Spleen (tissue), 11 donors: ENCODE results near the gene EMC8. TPM values are rescaled to one million over a fixed set of nuclear protein-coding genes. Genes with fewer than 3 reads are reported as not detected.
"Not testable (repeated sequence)": the region's sequence is repeated elsewhere in the genome, so short reads cannot be mapped to it uniquely, and the experiment has no call there.

Experiments
- DNase-seq: peaks from one replicate; pipeline ENCODE4 v3.0.0-alpha.2; 2020
- H3K27ac ChIP-seq, 8 donors: fragments of 200-600 bp; sonication (generic) in 7 of 8; 1 replicate in 4 of 8; 2 replicates in 4 of 8; pipeline versions ENCODE4 v1.5.0 to v1.8.0; 2016 to 2021; ENCODE audit warnings: inconsistent platforms in 4 of 8, mild to moderate bottlenecking in 4 of 8, moderate library complexity in 1 of 8
- H3K27me3 ChIP-seq, 7 donors: fragments of 200-600 bp; sonication (generic) in 6 of 7; replicated peaks in 1 of 7; 1 replicate in 4 of 7; 2 replicates in 3 of 7; pipeline versions ENCODE4 v1.5.0 to v1.8.0; 2016 to 2021; ENCODE audit warnings: inconsistent platforms in 3 of 7, mild to moderate bottlenecking in 1 of 7
- H3K36me3 ChIP-seq, 6 donors: fragments of 200-600 bp; sonication (generic) in 5 of 6; 1 replicate in 4 of 6; 2 replicates in 2 of 6; pipeline versions ENCODE4 v1.5.0 to v1.8.0; 2016 to 2021; ENCODE audit warnings: inconsistent platforms in 2 of 6
- H3K4me1 ChIP-seq, 6 donors: fragments of 200-600 bp; sonication (generic) in 5 of 6; 1 replicate in 3 of 6; 2 replicates in 3 of 6; pipeline versions ENCODE4 v1.5.0 to v1.8.0; 2016 to 2021; ENCODE audit warnings: inconsistent platforms in 3 of 6
- H3K4me3 ChIP-seq, 8 donors: fragments of 200-600 bp; sonication (generic) in 7 of 8; 1 replicate in 4 of 8; 2 replicates in 4 of 8; pipeline versions ENCODE4 v1.5.0 to v1.8.0; 2016 to 2021; ENCODE audit warnings: inconsistent platforms in 4 of 8, mild to moderate bottlenecking in 4 of 8, moderate library complexity in 2 of 8
- H3K9me3 ChIP-seq, 8 donors: fragments of 200-600 bp; sonication (generic) in 7 of 8; 1 replicate in 4 of 8; 2 replicates in 4 of 8; pipeline versions ENCODE4 v1.5.0 to v1.8.0; 2016 to 2021; ENCODE audit warnings: inconsistent platforms in 4 of 8
- CTCF ChIP-seq, 11 experiments: fragments of 200-600 bp in 7 of 11; fragments of 450-650 bp in 4 of 11; sonication (generic) in 4 of 11; IDR thresholded peaks in 8 of 11; conservative IDR thresholded peaks in 3 of 11; 1 replicate in 7 of 11; 2 replicates in 4 of 11; pipeline versions ENCODE4 v1.4.0 to v1.8.0; 2016 to 2021; ENCODE audit warnings: antibody characterized with exemption in 11 of 11, inconsistent platforms in 4 of 11, mild to moderate bottlenecking in 1 of 11
- POLR2A ChIP-seq, 3 donors: fragments of 450-650 bp; IDR thresholded peaks; one replicate each; pipeline ENCODE4 v1.5.1; 2017; ENCODE audit warnings: antibody characterized with exemption in 3 of 3, mild to moderate bottlenecking in 1 of 3
- POLR2AphosphoS5 ChIP-seq, 3 donors: sonication (generic); formaldehyde crosslinking; IDR thresholded peaks; one replicate each; pipeline ENCODE4 v1.5.1; 2017; ENCODE audit warnings: antibody characterized with exemption in 3 of 3
- WGBS, 5 donors: extraction: QIAGEN DNeasy Blood & Tissue Kit in 3 of 5; methylation state at CpG; one replicate each; pipeline versions ENCODE4 v1.1.5 to v1.1.7; 2013 to 2018; 5-methylcytosine and 5-hydroxymethylcytosine counted together
- intact Hi-C: fragments of 100-400 bp; cut with DNase I; formaldehyde crosslinking; loops from one replicate; pipeline ENCODE4 v1.15.0; 2023; ENCODE audit warnings: low total_unique reads
- polyA plus RNA-seq, 3 donors: library from polyadenylated mRNA; stranded (reverse); fragments of 200-250 nt; gene quantifications; one replicate each; pipeline ENCODE4 v1.2.1, GENCODE V29; 2013
- total RNA-seq, 7 donors: library from RNA; depleted of rRNA in 3 of 7; stranded (reverse); fragments of >200 nt in 3 of 7; fragmentation: NEBNext Ultra II Directional in 4 of 7; extraction: Animal tissue kit (Norgen Biotek cat#: 25700) in 4 of 7; gene quantifications; one replicate each; pipeline versions ENCODE4 v1.1.0 to v1.2.1, GENCODE V29; 2016 to 2021
- donor health status: healthy with polysubstance abuse.
- donor health status: DM: no; HTN: no; CAD: no; lungs with moderate emphysema.
- donor health status: DM: no; HTN: no; CAD: no.
- donor health status: Bipolar disorder and iron deficiency.
- donor health status: healthy.
- donor health status: DM: no; HTN: no; CAD: no.
- donor health status: DM: yes; HTN: yes; CAD: no.

The EMC8 gene
- total and polyA plus RNA-seq, 10 donors: 10.1 to 43.0 (median 23.8) TPM

DNA sequence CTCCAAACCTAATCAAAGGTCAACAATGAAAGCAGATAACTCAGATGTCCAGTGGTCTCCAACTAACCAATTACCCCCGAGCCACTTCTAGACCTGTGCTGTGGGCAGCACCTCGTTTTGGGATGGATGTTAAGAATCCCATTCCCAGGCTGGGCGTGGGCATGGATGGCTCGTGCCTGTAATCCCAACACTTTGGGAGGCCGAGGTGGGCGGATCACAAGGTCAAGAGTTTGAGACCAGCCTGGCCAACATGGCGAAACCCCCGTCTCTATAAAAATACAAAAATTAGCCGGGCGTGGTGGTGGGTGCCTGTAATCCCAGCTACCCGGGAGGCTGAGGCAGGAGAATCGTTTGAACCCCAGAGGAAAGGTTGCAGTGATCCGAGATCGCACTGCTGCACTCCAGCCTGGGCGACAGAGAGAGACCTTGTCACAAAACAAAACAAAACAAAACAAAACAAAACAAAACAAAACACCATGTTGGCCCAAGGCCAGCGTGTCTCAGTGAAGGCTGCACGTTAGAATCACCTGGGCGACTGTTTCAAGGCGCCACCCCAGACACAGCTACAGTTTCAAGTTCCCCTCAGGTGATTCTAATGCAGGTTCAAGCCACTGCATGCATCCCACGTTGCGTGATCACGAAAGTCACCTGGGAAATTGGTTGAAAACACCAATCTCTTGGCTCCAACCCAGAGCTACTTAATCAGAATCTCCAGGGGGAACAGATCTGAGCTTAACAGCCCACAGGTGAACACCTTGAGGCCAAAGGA is 21.4 kb upstream of the EMC8 start:
- no peak for DNase-seq
- Histone ChIP-seq H3K27me3 (peaks cover 0 to 19% (median 0%) of the 10 kb centered on the region in 7 donors), H3K4me3 (no peak overlapping the region), H3K36me3 (no peaks in the 10 kb centered on the region), H3K27ac (no peak overlapping the region), H3K9me3 (no peaks in the 10 kb centered on the region), H3K4me1 (peaks cover 8 to 23% (median 17%) of the 10 kb centered on the region in 6 donors)
- intact Hi-C loops: loop anchor here (2.0 to 10.0 kb wide), 2 partner anchors 74 to 166 kb away; partner anchors contain the start of gene IRF8
- WGBS, 5 donors: 66 to 73% (median 70%) methylated on average over 22 of the region's 22 CpGs
- TF ChIP-seq CTCF (IDR thresholded peaks at IDR 0.05 in 8 of 11, conservative IDR thresholded peaks at IDR 0.05 in 3 of 11) (no peak), POLR2A (IDR thresholded peaks at IDR 0.05) (no peak), POLR2AphosphoS5 (IDR thresholded peaks at IDR 0.05) (no peak)

- Histone ChIP-seq H3K27me3 (peaks cover 0 to 21% (median 0%) of the 10 kb centered on the region in 7 donors), H3K4me3 (no peak overlapping the region), H3K9me3 (no peaks in the 10 kb centered on the region), H3K27ac (no peak overlapping the region), H3K4me1 (peaks cover 8 to 23% (median 17%) of the 10 kb centered on the region in 6 donors), H3K36me3 (no peaks in the 10 kb centered on the region)
- intact Hi-C loops: loop anchor here (2.0 to 10.0 kb wide), 3 partner anchors 75 to 698 kb away; partner anchors contain the start of gene IRF8
- WGBS, 5 donors: 73 to 81% (median 76%) methylated on average over 6 of the region's 6 CpGs
- DNase-seq: no peak
- TF ChIP-seq CTCF (IDR thresholded peaks at IDR 0.05 in 8 of 11, conservative IDR thresholded peaks at IDR 0.05 in 3 of 11): no peak
- TF ChIP-seq POLR2A (IDR thresholded peaks at IDR 0.05): no peak
Measured at GRCh38 chr16:85819771-85820170, 20.4 kb upstream of the EMC8 start.

DNA sequence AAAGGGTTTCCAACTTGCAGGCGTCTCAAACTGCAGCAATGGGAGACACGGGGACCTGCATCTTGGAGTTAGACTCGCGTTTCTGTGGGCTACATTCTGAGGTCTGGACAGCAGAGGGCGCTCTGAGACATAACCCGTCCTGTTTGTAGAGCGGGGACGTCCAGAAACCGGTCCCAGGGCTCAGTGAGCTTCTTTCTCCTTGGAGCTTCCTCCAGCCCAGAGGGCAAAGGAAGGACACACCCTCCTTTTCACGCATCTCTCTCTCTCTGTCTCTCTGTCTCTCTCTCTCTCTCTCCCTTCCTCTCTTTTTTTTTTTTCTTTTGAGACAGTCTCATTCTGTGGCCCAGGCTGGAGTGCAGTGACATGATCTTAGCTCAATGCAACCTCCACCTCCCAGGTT is 19.9 kb upstream of the EMC8 start:
- Histone ChIP-seq H3K4me1 (peaks cover 8 to 23% (median 17%) of the 10 kb centered on the region in 6 donors), H3K9me3 (no peaks in the 10 kb centered on the region), H3K27ac (no peak overlapping the region), H3K27me3 (peaks cover 0 to 26% (median 0%) of the 10 kb centered on the region in 7 donors), H3K36me3 (no peaks in the 10 kb centered on the region), H3K4me3 (no peak overlapping the region)
- intact Hi-C loops: loop anchor here (5.0 kb wide), 1 partner anchor 698 kb away; no protein-coding TSS in a partner anchor
- peak; percentile 93 for DNase-seq
- 1 to 3% (median 2%) methylated on average over 10 of the region's 10 CpGs for WGBS, 5 donors
- TF ChIP-seq CTCF (IDR thresholded peaks at IDR 0.05 in 8 of 11, conservative IDR thresholded peaks at IDR 0.05 in 3 of 11) (peak; percentile 37 to 89 (median 76)), POLR2AphosphoS5 (IDR thresholded peaks at IDR 0.05) (no peak), POLR2A (IDR thresholded peaks at IDR 0.05) (no peak)

- DNase-seq: not testable (repeated sequence)
- intact Hi-C loops: loop anchor here (5.0 kb wide), 1 partner anchor 700 kb away; no protein-coding TSS in a partner anchor
Measured at GRCh38 chr16:85817195-85817594, 17.9 kb upstream of the EMC8 start.

More at GRCh38 chr16:85817195-85817594, 17.9 kb upstream of the EMC8 start:
- Histone ChIP-seq H3K4me1 (peaks cover 8 to 22% (median 17%) of the 10 kb centered on the region in 6 donors), H3K27me3 (peaks cover 0 to 38% (median 0%) of the 10 kb centered on the region in 7 donors)
- not testable (repeated sequence) for H3K27ac ChIP-seq, H3K4me3 ChIP-seq, H3K36me3 ChIP-seq, H3K9me3 ChIP-seq
- 81 to 95% (median 90%) methylated on average over 6 of the region's 6 CpGs for WGBS, 5 donors
